ENCODE measurements around the gene ITPR1.

The ITPR1 gene

GRCh38 chr3:4820296-4821121, 327.4 kb downstream of the ITPR1 start:
- no peaks in the 10 kb centered on the region for H3K27me3 ChIP-seq (ENCODE audit: control insufficient read depth, insufficient read depth, low read length)
- no peak overlapping the region for H3K9ac ChIP-seq (ENCODE audit: low read length)
- no peaks in the 10 kb centered on the region for H3K9me3 ChIP-seq (ENCODE audit: control insufficient read depth, low read depth, low read length)
- H3K27ac ChIP-seq (ENCODE audit: low read length), result no peak overlapping the region
- no peaks in the 10 kb centered on the region for H3K36me3 ChIP-seq (ENCODE audit: control insufficient read depth, low read depth, low read length)
- H3K4me3 ChIP-seq (ENCODE audit: low read length), result no peak overlapping the region
- H3K4me1 ChIP-seq (ENCODE audit: control insufficient read depth, low read depth, low read length), result peaks cover 9% of the 10 kb centered on the region

GRCh38 chr3:4821338-4821737, 328.2 kb downstream of the ITPR1 start:
- Histone ChIP-seq H3K27me3 (ENCODE audit: control insufficient read depth, insufficient read depth, low read length) (no peaks in the 10 kb centered on the region), H3K9me3 (ENCODE audit: control insufficient read depth, low read depth, low read length) (no peaks in the 10 kb centered on the region), H3K9ac (ENCODE audit: low read length) (no peak overlapping the region), H3K27ac (ENCODE audit: low read length) (no peak overlapping the region), H3K36me3 (ENCODE audit: control insufficient read depth, low read depth, low read length) (no peaks in the 10 kb centered on the region), H3K4me3 (ENCODE audit: low read length) (no peak overlapping the region), H3K4me1 (ENCODE audit: control insufficient read depth, low read depth, low read length) (peaks cover 9% of the 10 kb centered on the region)

GRCh38 chr3:4821975-4822374, 328.8 kb downstream of the ITPR1 start:
- Histone ChIP-seq H3K9me3 (ENCODE audit: control insufficient read depth, low read depth, low read length) (no peaks in the 10 kb centered on the region), H3K9ac (ENCODE audit: low read length) (no peak overlapping the region), H3K36me3 (ENCODE audit: control insufficient read depth, low read depth, low read length) (no peaks in the 10 kb centered on the region), H3K4me3 (ENCODE audit: low read length) (no peak overlapping the region), H3K27me3 (ENCODE audit: control insufficient read depth, insufficient read depth, low read length) (no peaks in the 10 kb centered on the region), H3K4me1 (ENCODE audit: control insufficient read depth, low read depth, low read length) (peaks cover 9% of the 10 kb centered on the region), H3K27ac (ENCODE audit: low read length) (no peak overlapping the region)

- H3K36me3 ChIP-seq (ENCODE audit: control insufficient read depth, low read depth, low read length), result no peaks in the 10 kb centered on the region
- no peak overlapping the region for H3K9ac ChIP-seq (ENCODE audit: low read length)
- H3K4me1 ChIP-seq (ENCODE audit: control insufficient read depth, low read depth, low read length), result peaks cover 9% of the 10 kb centered on the region
- H3K4me3 ChIP-seq (ENCODE audit: low read length), result no peak overlapping the region
- no peak overlapping the region for H3K27ac ChIP-seq (ENCODE audit: low read length)
- no peaks in the 10 kb centered on the region for H3K27me3 ChIP-seq (ENCODE audit: control insufficient read depth, insufficient read depth, low read length)
- H3K9me3 ChIP-seq (ENCODE audit: control insufficient read depth, low read depth, low read length), result no peaks in the 10 kb centered on the region
Measured at GRCh38 chr3:4822568-4822967, 329.4 kb downstream of the ITPR1 start.

- Histone ChIP-seq H3K36me3 (ENCODE audit: control insufficient read depth, low read depth, low read length) (no peaks in the 10 kb centered on the region), H3K27ac (ENCODE audit: low read length) (no peak overlapping the region), H3K9ac (ENCODE audit: low read length) (no peak overlapping the region), H3K4me1 (ENCODE audit: control insufficient read depth, low read depth, low read length) (peaks cover 9% of the 10 kb centered on the region), H3K9me3 (ENCODE audit: control insufficient read depth, low read depth, low read length) (no peaks in the 10 kb centered on the region), H3K4me3 (ENCODE audit: low read length) (no peak overlapping the region), H3K27me3 (ENCODE audit: control insufficient read depth, insufficient read depth, low read length) (no peaks in the 10 kb centered on the region)
Measured at GRCh38 chr3:4823385-4823784, 330.2 kb downstream of the ITPR1 start.

- H3K4me3 ChIP-seq (ENCODE audit: low read length), result no peak overlapping the region
- H3K4me1 ChIP-seq (ENCODE audit: control insufficient read depth, low read depth, low read length), result peaks cover 9% of the 10 kb centered on the region
- no peak overlapping the region for H3K9ac ChIP-seq (ENCODE audit: low read length)
Measured at GRCh38 chr3:4823986-4824925, 331.1 kb downstream of the ITPR1 start.

GRCh38 chr3:4824926-4825325, 331.8 kb downstream of the ITPR1 start:
- Histone ChIP-seq H3K4me1 (ENCODE audit: control insufficient read depth, low read depth, low read length) (peaks cover 9% of the 10 kb centered on the region), H3K36me3 (ENCODE audit: control insufficient read depth, low read depth, low read length) (no peaks in the 10 kb centered on the region), H3K9ac (ENCODE audit: low read length) (no peak overlapping the region), H3K4me3 (ENCODE audit: low read length) (no peak overlapping the region), H3K27me3 (ENCODE audit: control insufficient read depth, insufficient read depth, low read length) (no peaks in the 10 kb centered on the region), H3K9me3 (ENCODE audit: control insufficient read depth, low read depth, low read length) (no peaks in the 10 kb centered on the region), H3K27ac (ENCODE audit: low read length) (no peak overlapping the region)

More at GRCh38 chr3:4823986-4824925, 331.1 kb downstream of the ITPR1 start:
- Histone ChIP-seq H3K9me3 (ENCODE audit: control insufficient read depth, low read depth, low read length) (no peaks in the 10 kb centered on the region), H3K27me3 (ENCODE audit: control insufficient read depth, insufficient read depth, low read length) (no peaks in the 10 kb centered on the region), H3K27ac (ENCODE audit: low read length) (no peak overlapping the region), H3K36me3 (ENCODE audit: control insufficient read depth, low read depth, low read length) (no peaks in the 10 kb centered on the region)

GRCh38 chr3:4825436-4826236, 332.5 kb downstream of the ITPR1 start:
- H3K9me3 ChIP-seq (ENCODE audit: control insufficient read depth, low read depth, low read length), result no peaks in the 10 kb centered on the region
- no peak overlapping the region for H3K4me3 ChIP-seq (ENCODE audit: low read length)
- no peak overlapping the region for H3K9ac ChIP-seq (ENCODE audit: low read length)
- H3K4me1 ChIP-seq (ENCODE audit: control insufficient read depth, low read depth, low read length), result peaks cover 10% of the 10 kb centered on the region
- no peaks in the 10 kb centered on the region for H3K36me3 ChIP-seq (ENCODE audit: control insufficient read depth, low read depth, low read length)
- no peak overlapping the region for H3K27ac ChIP-seq (ENCODE audit: low read length)
- no peaks in the 10 kb centered on the region for H3K27me3 ChIP-seq (ENCODE audit: control insufficient read depth, insufficient read depth, low read length)

- Histone ChIP-seq H3K4me1 (ENCODE audit: control insufficient read depth, low read depth, low read length) (peaks cover 16% of the 10 kb centered on the region), H3K27ac (ENCODE audit: low read length) (no peak overlapping the region), H3K9ac (ENCODE audit: low read length) (no peak overlapping the region), H3K4me3 (ENCODE audit: low read length) (no peak overlapping the region), H3K9me3 (ENCODE audit: control insufficient read depth, low read depth, low read length) (no peaks in the 10 kb centered on the region), H3K27me3 (ENCODE audit: control insufficient read depth, insufficient read depth, low read length) (no peaks in the 10 kb centered on the region), H3K36me3 (ENCODE audit: control insufficient read depth, low read depth, low read length) (no peaks in the 10 kb centered on the region)
Measured at GRCh38 chr3:4826237-4827100, 333.3 kb downstream of the ITPR1 start.

- H3K9ac ChIP-seq (ENCODE audit: low read length), result no peak overlapping the region
- no peaks in the 10 kb centered on the region for H3K9me3 ChIP-seq (ENCODE audit: control insufficient read depth, low read depth, low read length)
- peaks cover 16% of the 10 kb centered on the region for H3K4me1 ChIP-seq (ENCODE audit: control insufficient read depth, low read depth, low read length)
- no peak overlapping the region for H3K27ac ChIP-seq (ENCODE audit: low read length)
- no peaks in the 10 kb centered on the region for H3K27me3 ChIP-seq (ENCODE audit: control insufficient read depth, insufficient read depth, low read length)
- no peak overlapping the region for H3K4me3 ChIP-seq (ENCODE audit: low read length)
- no peaks in the 10 kb centered on the region for H3K36me3 ChIP-seq (ENCODE audit: control insufficient read depth, low read depth, low read length)
Measured at GRCh38 chr3:4827767-4828166, 334.6 kb downstream of the ITPR1 start.
